GM19240 (cell line): ENCODE data around the gene MLANA.

Experiments
- DNase-seq: peaks from one replicate; pipeline ENCODE4 v3.0.0; 2011; ENCODE audit warnings: low spot score; ENCODE audit not compliant: insufficient read length

MLANA gene

DNA sequence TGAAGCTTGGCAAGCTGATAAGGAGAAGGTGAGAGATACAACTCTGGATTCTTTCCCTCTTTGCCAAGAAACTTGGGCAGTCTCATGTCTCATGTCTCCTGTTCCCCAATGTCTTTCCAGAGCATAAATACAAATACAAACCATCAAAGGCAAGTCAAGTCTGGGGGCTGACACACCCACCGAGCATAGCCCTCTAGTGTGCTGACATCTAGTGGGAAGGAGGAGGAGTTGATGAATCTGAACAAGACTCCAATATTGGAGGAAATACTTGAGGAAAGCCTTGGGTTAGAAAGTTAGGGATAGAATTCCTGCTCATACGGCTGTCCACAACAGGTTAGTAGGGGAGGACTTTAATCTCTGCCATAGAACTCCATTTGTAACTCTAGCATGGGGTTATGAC, 8.6 kb downstream of the MLANA start:
- DNase-seq: no peak

GRCh38 chr9:5900622-5901021, 9.9 kb downstream of the MLANA start:
- DNase-seq: no peak

GRCh38 chr9:5902377-5902776, 11.7 kb downstream of the MLANA start:
- no peak for DNase-seq

GRCh38 chr9:5908918-5909317, 18.2 kb downstream of the MLANA start:
- DNase-seq: no peak

- DNase-seq: no peak
These were observed 19.3 kb downstream of the MLANA start for GRCh38 chr9:5909976-5910375.

GRCh38 chr9:5910413-5911057, 19.8 kb downstream of the MLANA start:
- no peak for DNase-seq

GRCh38 chr9:5915438-5915837, 24.7 kb downstream of the MLANA start:
- no peak for DNase-seq

DNA sequence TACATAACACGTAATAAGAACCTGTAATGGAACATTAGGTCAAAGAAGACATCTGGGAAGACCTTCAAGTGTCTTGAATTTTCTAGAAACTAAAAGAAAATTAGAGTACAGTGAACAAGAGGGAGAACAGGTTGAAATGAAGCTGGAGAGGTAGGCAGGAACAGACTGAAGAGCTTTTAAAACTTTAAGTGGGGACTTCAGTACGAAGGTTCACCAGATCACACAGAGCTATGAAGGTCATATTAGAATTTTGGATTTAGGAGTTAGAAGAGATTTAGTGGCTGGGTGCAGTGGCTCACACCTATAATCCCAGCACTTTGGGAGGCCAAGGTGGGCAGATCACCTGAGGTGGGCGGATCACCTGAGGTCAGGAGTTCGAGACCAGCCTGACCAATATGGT, 26.6 kb downstream of the MLANA start:
- no peak for DNase-seq

DNA sequence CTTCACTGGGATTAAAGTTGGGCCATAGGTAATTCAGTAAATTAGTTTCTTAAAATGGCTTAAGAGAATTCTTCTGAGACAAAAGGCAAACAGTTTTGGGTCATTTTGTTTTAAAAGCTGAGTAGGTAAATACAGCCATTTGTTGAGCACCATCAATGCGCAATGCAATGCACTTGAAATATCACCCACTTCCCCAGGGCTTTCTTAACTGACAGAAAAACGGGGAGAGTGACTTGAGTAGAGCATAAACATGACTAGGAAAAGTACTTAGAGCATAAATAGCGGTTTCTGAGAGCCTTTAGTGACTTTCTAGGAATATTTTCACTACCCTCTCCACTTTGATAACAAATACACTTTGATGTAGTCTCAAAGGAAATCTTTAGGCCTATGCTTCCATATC, 27.2 kb downstream of the MLANA start:
- no peak for DNase-seq

DNA sequence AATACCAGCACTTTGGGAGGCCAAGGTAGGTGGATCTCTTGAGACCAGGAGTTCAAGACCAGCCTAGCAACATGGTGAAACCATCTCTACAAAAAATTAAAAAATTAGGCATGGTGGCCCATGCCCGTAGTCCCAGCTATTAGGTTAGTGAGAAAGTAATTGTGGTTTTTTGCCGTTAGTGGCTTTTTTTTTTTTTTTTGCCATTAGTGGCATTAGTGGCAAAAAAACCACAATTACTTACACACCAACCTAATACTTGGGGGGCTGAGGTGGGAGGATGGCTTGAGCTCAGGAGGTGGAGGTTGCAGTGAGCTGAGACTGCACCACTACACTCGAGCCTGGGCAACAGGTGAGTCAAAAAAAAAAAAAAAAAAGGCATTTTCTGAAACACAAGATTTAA, 27.8 kb downstream of the MLANA start:
- DNase-seq: no peak

DNA sequence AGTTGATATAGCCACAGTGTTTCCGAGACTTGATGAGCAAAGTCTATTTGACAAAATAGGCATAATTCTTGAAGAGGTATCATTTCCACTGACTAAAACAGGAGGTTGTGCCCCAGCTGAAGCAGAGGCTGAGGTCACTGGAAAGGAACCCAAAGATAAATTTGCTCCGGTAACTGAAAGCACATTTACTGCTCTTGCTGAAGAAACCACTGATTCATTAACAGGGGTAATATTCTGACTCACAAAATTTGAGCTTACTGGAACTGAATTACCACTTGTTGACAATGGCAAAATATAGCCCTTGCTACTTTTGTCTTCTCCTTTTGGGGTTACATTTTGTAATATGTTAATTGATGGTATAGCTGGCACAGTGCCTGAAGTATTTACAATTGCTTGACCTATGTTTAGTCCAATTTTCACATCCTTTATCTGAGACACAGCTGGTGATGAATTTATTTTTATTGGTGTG, 30.2 kb downstream of the MLANA start:
- no peak for DNase-seq

- no peak for DNase-seq
These were observed 31.5 kb downstream of the MLANA start for GRCh38 chr9:5922192-5922591.

GRCh38 chr9:5931657-5932056, 41.0 kb downstream of the MLANA start:
- DNase-seq: no peak

DNA sequence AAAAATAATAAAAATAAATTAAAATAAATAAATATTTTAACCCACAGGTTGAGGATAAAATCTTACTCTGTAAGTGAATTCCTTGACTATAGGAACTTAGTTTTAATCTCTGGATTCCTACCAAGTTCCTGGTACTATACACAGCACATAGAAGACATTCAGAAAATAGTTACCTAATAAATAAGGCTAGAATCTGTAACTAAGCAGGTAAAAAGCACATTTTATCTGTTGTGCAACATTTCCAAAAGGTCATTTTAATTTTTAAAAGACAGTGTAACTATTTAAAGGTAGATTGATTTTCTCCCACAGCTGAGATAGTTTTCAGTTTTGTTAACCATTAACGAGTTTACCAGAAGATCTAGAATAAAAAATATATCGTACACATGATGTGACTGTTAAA, 47.8 kb downstream of the MLANA start:
- no peak for DNase-seq

- no peak for DNase-seq
These were observed 48.8 kb downstream of the MLANA start for GRCh38 chr9:5939530-5939929.

DNA sequence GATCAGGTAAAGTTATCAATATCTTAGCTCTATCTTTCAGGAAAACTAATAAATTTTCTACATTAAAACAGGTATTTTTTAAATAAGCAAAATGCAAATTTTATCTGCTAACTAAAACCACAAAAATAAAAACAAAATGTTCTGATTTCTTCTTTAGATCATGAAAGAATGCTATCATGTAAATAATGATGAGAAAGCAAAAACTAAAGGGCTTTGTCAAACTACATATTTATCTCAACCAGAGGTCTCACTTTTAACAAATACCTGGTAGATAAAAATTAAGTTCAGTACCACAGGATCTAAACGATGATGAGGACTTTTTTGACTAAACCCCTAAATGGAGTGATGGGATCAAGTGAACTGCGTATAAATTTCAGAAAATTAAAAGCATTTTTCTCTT, 50.5 kb downstream of the MLANA start:
- no peak for DNase-seq

DNA sequence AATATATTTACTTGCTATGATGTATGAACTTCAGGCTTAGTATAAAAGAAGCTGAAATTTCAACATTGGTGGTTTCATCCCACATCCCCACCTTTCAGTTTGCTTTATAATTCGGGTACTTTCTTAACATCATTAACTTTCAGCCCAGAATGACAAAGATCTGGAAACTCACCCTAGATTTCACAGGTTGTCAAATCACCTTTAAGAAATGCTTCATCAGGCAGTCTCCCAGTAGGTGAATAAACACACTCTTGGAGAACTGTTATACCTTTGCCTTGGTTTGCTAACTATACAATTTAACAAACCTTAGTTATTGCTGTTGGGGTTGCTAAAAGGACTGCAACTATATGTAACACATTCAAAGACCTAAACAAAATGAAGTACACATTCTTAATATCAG, 54.4 kb downstream of the MLANA start:
- DNase-seq: no peak

DNA sequence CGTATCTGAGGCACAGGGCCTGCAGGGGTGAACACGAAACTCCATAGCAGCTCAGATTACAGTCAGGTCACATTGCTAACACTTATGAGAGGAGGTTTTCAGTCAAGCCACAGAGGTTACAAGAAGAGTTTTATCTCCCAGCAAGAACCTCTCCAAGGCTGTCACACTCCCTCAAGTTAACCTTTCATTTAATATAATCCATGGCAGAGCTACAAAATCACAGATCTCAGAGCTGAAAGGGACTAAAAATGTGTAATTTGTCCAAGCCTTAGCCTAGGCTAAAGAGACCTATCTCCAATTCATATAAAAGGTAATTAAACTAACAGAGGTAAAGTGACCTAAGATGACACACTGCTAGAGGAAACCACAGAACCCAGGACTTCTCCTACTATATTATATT, 57.2 kb downstream of the MLANA start:
- DNase-seq: no peak

DNA sequence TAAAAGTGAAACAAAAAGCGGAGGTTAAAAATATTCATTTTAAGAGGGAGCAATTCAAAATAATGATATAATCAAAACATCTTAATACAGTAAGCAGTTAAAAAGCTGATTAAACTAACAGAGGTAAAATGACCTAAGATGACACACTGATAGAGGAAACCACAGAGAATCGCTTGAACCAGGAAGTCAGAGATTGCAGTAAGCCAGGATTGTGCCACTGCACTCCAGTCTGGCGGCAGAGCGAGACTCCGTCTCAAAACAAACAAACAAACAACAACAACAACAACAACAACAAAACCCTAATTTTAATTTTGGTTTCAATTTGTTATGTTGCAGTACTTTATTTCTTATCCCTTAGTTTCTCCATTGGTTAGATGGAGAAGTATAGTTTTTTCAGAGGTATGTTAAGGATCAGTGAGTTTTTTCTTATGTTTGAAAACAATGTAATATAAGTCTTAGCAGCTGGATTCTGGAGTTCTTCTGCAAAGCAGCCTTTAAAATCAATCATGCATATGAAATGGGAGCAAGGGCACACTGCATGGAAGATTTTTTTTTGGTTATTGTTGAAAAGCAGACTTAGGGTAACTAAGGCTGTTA, 58.5 kb downstream of the MLANA start:
- DNase-seq: no peak

DNA sequence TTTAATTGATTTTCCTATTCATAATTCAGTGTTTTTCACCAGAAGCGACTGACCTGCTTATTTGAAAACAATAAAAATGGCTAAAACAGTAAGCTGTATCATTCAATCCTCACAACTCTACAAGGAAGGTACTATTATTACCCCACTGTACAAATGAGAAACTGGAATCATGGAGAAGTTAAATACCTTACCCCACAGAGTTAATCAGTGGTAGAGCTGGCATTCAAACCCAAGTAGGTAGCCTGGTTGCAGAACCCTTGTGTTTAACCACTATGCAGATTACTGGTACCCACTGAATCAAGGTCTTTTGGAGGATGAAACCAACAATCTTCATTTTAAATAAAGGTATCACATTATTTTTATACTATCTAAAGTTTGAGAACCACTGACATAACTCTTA, 59.6 kb downstream of the MLANA start:
- DNase-seq: no peak

DNA sequence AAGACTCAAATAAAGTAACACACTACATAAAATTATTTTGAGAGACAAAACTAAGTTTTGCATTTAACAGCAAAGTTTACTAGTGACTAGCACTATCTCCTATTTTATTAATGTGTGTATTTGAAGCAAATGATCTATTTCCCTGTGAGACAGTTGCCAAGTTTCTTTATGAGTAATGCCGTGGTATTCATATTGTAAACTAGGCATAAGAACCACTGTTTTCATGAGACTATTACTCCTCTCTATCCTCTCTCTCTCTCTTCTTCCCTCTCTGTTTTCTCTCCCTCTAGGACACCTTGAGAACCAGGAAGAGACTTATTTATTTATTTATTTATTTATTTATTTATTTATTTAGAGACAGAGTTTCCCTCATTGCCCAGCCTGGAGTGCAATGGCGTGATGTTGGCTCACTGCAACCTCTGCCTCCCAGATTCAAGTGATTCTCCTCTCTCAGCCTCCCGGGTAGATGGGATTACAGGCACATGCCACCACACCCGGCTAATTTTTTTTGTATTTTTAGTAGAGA, 61.1 kb downstream of the MLANA start:
- DNase-seq: no peak

- no peak for DNase-seq
These were observed 63.3 kb downstream of the MLANA start for GRCh38 chr9:5953743-5954707.
